GM12872 (cell line): ENCODE data around the gene GIPC1.

Experiments used
- CTCF ChIP-seq: IDR thresholded peaks from 3 replicates; pipeline ENCODE4 v1.5.1; 2011; ENCODE audit warnings: low read depth, mild to moderate bottlenecking, low read length, moderate library complexity; ENCODE audit not compliant: insufficient read depth

GIPC1 gene

GRCh38 chr19:14439014-14439413, 56.9 kb downstream of the GIPC1 start:
- TF ChIP-seq CTCF = no peak

GRCh38 chr19:14437578-14438140, 58.3 kb downstream of the GIPC1 start:
- no peak for TF ChIP-seq CTCF

GRCh38 chr19:14435320-14436050, 60.4 kb downstream of the GIPC1 start:
- TF ChIP-seq CTCF = no peak

- TF ChIP-seq CTCF = no peak
Observed at GRCh38 chr19:14434543-14435319, 61.2 kb downstream of the GIPC1 start.

GRCh38 chr19:14433554-14434501, 62.1 kb downstream of the GIPC1 start:
- TF ChIP-seq CTCF = no peak

- no peak for TF ChIP-seq CTCF
Observed at GRCh38 chr19:14432791-14433553, 63.0 kb downstream of the GIPC1 start, which contains the start of gene PKN1. Gene PKN1 (plus strand): TSS chr19:14433306. CDS start chr19:14433522, 216 bp downstream.
